HG02763 (cell line): ENCODE data around the gene CDS2.
A peak's percentile ranks its signal among the peaks of the same experiment; 100 is the strongest.
"Not testable (repeated sequence)": the region's sequence is repeated elsewhere in the genome, so short reads cannot be mapped to it uniquely, and the experiment has no call there.

Experiments used
- ATAC-seq: cut with Tn5 transposase; IDR thresholded peaks from one replicate; pipeline ENCODE4 v1.9.1; 2021; ENCODE audit warnings: mild to moderate bottlenecking, moderate library complexity; ENCODE audit not compliant: unreplicated experiment

The CDS2 gene

DNA sequence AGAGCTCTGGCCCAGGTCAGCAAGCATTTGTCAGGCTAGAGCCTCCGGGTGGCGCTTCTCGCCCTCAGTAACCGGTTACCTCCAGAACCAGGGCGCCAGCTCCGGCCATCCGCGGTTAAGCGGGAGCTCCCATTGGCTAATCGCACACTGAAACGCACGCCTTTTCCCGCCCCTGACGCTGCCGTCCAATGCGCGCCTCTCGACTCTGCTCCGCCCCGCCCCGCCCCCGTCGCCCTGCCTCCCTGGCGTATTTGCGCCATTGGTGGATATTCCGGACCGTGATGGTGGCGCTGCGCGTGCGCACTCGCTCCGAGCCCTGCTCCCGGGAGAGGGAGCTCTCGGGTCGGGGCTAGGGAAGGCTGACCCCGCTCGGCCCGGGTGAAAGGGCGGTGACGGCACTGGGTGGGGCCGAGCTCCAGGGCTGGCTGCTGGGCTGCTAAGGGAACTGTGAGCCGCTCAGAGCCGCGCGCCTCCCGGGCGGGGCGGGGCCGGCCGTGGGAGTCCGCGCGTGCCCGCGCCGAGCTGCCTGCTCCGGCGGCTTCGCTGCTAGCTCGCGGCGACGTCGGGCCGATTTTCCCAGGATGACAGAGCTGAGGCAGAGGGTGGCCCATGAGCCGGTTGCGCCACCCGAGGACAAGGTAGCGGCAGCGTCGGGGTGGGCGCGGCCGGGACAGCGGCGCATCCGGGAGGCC lies at the start of gene CDS2:
CDS2 (plus strand) TSS at position 497 of the 692 bp plus-strand sequence; CDS start at position 582, 85 bp downstream.
- ATAC-seq, result peak; percentile 88

DNA sequence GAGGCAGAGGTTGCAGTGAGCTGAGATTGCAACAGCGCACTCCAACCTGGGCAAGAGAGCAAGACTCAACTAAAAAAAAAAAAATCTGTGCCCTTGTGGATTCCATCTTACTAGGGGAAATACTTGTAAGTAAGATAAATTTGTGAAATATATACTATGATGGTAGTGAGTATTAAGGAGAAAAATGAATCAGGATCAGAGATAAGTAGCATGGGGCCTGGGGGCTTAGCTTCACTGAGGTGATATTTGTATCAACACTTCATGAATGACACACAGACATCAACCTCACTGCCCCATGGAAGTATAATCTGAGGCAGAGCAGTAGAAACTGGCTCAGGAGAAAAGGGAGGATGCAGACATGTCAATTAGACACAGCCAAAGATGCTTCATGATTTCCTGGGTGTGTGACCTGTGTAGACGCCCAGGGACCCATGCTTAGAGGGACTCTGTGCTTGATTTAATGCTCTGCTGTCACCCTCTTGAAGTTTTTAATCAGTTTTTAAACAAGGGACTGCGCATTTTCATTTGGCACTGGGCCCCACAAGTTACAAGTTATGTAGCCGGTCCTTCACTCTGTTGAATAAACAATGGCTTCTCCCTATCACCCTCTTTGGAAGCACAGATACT lies 48.9 kb upstream of the CDS2 start:
- ATAC-seq, result no peak

DNA sequence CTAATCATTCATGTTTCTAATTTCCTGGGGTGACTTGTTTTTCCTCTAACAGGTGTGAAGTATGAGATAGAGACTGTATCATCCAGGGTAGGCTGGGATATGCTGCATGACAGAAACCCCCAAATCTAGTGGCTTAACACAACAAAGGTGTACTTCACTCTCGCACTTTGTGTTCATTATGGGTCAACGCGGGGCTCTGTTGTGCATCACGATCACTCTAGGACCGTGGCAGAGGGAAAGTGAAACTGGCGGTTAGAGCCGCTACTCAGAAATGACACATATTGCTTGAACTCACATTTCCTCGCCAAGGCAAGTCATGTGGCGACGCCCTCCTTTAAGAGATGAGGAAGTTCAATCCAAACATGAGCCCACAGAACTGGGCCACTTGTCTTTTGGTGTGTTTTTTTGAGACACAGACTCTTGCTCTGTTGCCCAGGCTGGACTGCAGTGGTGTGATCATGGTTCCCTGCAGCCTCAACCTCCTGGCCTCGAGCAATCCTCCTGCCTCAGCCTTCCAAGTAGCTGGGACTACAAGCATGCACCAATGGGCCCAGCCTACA lies 48.3 kb upstream of the CDS2 start:
- ATAC-seq, result peak; percentile 96

DNA sequence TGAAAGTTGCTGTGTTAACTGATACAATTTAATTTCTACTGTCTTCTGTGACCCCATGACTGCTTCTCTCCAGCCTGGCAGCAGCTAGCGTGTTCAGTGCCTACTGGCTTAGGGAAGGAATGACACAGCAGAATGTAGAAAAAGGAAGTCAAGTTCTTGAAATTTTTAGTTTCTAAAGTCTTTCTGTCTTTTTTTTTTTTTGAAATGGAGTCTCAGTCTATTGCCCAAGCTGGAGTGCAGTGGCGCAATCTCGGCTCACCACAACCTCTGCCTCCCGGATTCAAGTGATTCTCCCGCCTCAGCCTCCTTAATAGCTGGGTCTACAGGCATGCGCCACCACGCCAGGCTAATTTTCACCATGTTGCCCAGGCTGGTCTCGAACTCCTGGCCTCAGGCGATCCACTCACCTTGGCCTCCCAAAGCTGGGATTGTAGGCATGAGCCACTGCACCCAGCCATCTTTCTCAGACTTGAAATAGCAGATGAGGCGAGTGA lies 46.4 kb upstream of the CDS2 start:
- no peak for ATAC-seq

DNA sequence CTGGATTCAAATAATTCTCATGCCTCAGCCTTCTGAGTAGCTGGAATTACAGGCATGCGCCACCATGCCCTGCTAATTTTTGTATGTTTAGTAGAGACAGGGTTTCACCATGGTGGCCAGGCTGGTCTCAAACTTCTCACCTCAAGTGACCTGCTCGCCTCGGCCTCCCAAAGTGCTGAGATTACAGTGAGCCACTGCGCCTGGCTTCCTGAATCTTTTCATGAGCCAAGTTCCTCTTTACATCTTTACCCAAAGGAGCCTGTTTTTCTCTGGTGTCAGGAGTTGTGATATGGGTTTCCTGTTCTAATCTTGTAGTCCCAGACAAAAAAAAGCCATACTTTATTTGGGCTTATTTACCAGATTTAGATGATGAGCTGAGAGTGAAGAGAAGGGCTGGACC lies 41.4 kb upstream of the CDS2 start:
- ATAC-seq, result no peak

DNA sequence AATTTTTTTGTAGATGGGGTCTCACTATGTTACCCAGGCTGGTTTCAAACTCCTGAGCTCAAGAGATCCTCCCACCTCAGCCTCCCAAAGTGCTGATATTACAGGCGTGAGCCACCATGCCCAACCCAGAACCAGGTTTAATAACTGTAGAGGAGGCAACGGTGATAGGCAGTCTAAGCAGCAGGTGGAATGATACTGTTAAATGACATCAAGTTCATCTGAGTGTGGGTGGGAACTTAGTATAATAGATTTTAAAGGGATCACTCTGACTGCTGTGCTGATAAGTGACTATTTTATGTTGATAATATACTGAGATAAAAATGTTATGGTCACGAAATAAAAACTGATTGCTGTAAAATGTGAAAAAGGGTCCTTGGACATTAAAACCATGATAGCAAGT lies 38.1 kb upstream of the CDS2 start:
- no peak for ATAC-seq

DNA sequence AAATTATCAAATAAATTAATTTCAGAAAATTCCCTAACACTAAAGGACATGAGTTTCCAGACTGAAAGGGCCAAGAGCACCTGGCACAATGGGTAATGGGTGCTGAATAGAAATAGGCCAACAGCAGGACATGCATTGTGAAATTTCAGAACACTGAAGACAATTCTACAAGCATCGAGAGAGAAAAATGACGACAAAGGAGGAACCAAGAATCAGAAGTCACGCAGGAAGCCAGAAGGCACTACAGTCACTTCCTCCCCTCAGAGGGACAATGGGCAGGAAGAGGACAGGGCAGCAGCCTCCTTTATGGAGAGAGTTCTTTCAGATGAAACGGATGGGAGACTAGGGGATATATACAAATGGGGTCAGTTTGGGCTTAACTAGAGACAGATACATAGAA lies 36.6 kb upstream of the CDS2 start:
- ATAC-seq, result no peak

DNA sequence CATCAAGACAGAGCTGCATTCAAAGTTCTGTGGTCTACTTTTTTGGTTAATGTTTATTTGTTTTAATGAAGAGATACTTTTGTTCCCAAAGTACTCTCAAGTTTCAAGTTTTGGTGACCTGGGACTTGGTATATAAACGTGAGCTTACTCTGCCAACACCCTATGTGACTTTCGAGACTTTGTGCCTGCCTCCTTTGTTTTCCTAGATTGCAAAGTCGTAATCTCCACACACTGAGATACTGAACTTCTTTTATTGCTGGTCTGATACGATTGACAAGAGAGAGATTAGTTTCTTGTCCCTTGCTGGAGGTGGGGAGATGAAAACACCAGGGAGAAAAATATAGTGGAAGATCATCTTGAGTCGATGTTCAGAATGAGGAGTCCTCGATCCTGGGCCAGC lies 34.9 kb upstream of the CDS2 start:
- no peak for ATAC-seq

DNA sequence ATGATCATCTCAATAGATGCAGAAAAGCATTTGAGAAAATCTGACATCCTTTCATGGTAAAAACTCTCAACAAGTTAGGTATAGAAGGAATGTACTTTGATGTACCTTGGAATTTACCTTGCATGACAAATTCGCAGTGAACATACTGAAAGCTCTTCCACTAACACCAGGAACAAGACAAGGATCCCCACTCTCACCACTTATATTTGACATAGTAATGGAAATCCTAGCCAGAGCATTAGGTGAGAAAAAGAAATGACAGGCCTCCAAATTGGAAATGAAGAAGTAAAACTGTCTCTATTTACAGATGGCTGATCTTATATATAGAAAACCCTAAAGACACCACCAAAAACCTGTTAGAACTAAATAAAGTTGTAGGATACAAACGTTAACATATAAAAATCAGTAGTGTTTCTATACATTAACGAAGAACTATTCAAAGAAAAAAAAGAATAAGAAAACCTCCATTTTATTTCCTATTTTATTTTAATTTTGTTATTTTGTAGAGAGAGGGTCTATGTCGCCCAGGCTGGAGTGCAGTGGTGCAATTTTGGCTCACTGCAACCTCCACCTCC lies 34.0 kb upstream of the CDS2 start:
- ATAC-seq, result no peak

DNA sequence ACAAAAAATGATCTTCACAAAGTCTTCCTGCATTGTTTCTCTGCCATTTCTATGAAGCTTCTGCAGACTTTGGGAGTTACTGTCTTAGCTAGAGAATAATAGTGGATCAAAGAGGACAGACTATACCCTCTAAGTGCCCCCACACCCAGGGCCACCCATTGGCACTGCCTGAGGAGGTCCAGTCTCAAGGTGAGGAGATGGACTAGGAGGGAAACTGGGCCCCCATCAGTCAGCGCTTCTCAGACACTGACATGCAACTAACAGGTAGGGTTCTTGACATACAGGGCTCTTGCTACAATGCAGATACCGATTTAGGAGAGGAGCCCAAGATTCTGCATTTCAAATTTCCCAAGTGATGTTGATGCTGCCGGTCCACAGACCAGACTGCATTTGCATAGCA lies 31.4 kb upstream of the CDS2 start:
- ATAC-seq, result no peak

DNA sequence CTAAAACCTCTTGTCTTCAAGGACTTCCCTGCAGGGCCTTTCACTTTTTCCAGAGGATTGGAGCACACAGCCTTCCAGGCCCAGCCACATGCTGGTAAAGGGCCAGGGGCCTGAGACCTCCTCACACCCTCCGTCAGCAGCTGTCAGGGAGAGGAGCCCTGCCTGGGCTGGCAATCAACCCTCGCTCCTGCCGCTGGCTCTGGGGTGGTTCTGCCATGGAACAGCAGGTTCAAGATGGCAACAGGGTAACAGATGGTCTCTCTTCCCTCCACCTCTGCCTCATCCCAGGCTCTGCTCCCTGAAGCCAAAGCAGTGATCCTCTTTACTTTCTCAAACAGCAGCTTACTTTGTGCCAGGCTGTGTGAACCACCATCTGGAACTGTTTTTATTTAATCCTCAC lies 30.9 kb upstream of the CDS2 start:
- no peak for ATAC-seq

DNA sequence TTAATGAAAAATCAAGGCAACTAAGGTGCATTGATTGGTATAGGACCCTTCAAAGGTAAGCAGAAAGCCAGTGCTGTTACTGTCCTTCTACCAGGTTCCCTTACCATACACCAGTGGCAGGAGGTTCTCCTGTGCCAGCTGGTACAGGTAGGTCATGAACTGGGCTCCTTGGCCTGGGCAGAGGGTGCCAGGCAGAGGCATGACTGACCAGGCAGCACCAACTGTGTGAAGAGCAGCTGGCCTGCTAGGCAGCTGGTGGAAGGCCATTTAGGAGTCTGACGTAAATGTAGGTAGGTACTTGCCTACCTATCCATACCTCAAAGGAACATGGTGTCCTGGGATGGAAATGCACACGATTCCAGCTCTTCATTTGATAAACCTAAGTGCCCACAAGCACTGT lies 30.3 kb upstream of the CDS2 start:
- no peak for ATAC-seq

DNA sequence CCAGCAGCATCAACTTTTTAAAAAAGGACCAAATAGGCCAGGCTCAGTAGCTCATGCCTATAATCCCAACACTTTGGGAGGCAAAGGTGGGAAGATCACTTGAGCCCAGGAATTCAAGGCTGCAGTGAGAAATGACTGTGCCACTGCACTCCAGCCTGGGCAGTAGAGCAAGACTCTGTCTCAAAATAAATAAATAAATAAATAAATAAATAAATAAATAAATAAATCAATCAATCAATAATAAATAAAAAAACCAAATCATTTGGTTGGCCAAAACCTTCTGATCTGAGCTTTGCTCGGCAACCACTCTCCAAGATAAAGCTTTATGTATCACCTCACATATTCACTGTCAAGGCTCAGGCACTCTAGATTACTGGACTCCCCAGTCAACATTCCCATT lies 27.8 kb upstream of the CDS2 start:
- ATAC-seq, result not testable (repeated sequence)

DNA sequence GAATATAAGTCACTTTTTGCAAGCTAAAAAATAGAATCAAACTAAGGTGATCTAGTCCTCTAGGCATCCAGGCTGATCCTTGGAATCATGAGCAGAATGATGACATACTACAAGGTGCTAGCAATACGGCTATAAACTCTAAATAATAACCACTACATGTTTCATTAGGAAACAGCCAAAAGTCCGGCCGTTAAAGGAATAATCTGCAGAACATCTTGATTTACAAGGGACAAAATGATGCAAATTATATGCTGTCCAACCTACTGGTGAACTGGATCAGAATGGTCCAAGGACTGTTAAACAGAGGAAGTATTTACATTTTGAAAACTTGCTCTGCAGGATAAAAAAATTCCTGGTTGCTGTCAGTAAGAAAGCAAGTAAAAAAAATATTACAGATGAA lies 26.9 kb upstream of the CDS2 start:
- ATAC-seq, result not testable (repeated sequence)

DNA sequence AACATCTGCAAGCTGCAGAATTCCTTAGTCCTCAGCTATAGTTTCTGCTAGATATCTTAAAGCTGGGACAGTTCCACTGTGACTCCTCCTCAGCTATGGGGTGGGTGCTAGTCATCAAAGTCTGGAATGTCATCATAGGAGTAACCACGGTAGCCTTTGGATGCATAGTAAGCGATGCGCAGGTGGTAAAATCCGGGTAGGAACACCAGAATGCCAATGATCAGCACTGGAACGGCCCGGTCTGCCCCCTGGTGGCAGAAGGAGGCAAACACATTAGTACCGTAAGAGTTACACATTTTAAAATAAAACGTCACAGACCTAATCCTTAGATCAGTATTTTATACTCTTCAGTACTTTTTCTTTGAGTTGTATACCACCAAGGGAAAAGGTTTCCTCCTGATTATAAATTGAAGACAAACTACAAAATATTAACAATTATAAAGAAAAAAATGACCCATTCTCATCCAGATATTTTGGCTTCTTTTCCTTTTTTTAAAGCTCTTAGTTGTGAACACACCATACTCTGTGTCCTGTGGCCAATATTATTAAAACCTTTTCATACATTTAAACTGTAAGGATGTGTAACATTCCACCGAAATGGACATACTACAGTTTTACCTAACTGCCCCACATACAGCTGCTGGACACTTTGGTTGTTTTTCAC lies 26.0 kb upstream of the CDS2 start:
- no peak for ATAC-seq

DNA sequence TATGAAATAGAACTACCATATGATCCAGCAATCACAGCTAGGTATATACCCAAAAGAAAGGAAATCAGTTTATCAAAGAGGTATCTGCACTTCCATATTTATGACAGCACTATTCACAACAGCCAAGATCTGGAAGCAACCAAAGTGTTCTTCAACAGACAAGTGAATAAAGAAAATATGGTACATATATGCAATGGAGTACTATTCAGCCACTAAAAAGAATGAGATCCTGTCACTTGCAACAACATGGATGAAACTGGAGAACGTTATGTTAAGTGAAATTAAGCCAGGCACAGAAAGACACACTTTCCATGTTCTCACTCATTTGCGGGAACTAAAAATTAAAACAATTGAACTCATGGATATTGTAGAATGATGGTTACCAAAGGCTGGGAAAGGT lies 22.3 kb upstream of the CDS2 start:
- no peak for ATAC-seq

DNA sequence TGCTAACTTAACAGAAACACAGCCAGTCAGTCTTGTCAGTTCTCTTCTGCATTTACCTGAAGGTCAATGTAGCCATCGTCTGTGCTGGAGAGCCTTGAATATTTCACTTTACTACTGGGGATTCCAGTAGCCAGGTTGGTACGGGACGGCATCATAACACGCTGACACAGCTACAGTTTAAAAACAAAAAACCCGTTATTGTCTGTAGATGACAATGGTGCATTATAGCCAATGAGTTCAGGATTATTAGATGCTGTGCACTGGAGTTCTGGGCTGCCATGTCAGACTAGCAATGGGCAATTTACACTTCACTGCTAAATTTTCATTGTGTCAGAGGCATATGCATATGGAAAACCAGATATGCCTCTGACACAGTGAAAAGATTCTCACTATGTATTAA lies 17.5 kb upstream of the CDS2 start:
- no peak for ATAC-seq

DNA sequence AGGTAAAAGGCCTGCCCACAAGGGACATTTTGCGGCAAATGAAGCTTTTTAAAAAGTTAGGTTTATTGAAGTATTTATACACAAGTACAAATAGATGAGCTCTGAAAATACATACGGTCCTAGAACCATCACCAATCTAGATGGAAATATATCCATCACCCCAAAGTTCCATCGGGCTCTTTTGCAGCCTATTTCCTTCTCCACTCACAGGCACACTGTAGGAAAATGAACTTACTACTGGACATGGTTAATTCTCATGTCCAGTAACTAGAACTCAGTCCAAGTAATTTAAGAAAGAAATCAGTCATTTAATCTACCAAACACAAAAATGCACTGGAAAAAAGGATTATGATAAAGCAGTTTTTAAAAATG lies 13.2 kb upstream of the CDS2 start:
- no peak for ATAC-seq

DNA sequence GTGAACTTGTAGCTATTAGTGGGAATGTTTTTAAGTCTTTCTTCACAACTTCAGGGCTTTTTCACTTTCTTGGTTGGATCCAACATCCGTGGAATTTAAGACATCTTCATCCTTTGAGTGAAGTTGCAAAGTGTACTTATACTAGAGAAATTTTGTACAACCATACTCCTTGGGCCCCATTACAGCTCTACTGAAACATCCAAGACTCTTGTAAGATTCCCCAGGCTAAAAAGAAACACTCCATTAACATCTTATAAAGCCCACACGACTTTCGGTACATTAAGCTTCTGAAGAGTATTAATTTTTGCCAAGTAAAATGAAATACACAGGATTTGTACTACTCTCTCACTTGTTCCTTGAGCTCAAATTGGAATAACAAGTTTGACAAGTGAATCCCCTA lies 12.4 kb upstream of the CDS2 start:
- ATAC-seq, result no peak

DNA sequence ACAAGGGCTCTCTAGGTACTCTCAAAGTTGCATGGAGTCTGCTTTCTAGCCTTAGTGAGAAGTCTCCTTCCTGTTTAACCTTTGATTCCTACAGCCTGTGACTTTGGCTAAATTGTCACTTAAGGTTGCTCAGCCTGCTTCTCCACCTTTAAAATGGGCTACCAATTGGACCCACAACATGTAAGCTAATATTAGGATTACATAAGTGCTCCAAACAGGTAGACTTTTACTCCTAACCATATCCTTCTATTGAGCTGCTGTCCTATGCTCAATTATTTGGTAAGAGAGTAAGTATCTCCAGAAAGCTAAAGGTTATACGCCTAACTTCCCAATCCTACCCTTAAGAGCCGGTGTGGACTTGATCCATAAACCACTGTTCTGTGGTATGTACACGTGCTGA lies 9.9 kb upstream of the CDS2 start:
- no peak for ATAC-seq
